HG02759 (cell line): ENCODE data around the gene PRXL2B.

Source experiments
- ATAC-seq: cut with Tn5 transposase; IDR thresholded peaks from one replicate; pipeline ENCODE4 v1.9.1; 2021; ENCODE audit warnings: mild to moderate bottlenecking, moderate library complexity; ENCODE audit not compliant: unreplicated experiment

Gene PRXL2B

DNA sequence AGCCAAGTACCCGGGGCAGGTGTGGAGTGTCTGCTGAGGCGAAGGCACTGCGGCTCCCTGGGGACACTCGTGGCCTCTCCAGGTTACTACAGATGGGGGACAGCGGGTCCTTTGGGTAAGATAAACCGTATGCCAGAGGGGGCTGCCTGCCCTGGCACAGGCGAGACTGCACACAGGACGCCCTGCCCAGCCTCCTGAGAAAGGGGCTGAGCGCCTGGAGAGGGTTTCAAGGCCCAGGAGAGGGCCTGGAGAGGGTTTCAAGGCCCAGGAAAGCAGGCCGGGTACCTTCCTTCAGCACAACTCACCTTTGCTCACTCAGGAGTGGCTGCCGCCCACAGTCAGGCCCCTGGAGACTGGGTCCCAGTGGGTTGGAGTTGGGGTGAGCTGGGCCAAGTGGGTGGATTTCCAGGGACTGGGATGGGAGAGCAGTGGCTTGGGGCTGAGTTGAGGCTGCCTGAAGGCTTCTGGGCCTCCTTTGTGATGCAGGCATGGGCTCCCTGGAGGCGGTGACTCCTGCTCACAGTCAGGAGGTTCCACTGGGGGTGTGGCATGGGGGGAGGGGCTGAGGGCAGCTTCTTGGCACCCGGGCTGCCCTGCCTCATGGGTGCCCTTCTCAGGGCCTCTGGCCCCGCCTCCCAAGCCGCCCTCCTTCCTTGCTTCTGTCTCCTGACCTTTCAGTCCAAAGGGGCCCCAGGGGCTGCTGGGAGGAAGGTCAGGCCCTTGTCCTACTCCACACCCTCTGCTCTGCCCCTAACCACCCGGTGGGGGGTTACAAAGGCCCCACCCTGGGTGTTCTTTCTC, 46.2 kb downstream of the PRXL2B start, which contains the start of gene MMEL1:
MMEL1 (minus strand) TSS at position 456 of the 801 bp plus-strand sequence. CDS start 3,532 bp downstream, outside the sequence.
- no peak for ATAC-seq

DNA sequence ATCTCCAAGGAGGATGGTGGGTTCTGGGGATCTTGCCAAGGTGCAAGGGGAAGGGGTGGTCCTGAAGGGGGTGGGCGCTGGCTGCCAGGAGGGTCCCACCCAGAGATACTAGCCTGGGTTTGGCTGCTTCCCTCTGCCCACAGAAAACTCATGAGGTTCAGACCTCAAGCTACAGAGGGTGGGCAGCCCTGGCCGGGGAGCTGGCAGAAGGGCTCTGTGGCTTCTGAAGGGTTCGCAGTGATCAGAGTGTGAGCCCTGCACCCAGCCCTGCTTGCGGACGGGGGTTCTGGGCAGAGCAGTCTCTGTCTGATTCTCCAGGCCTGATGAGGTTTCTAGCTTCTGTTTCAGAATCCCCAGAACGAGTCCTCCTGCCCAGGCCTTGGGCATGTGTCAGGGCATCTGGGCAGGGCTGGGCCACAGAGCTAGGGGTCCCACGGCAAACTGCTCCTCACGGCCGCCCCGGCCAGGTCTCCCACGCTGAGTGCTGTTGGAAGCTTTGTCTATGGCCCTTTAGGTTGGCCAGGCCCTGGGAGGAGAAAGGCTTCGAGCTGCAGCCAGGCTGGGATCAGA, 46.9 kb downstream of the PRXL2B start:
- no peak for ATAC-seq

DNA sequence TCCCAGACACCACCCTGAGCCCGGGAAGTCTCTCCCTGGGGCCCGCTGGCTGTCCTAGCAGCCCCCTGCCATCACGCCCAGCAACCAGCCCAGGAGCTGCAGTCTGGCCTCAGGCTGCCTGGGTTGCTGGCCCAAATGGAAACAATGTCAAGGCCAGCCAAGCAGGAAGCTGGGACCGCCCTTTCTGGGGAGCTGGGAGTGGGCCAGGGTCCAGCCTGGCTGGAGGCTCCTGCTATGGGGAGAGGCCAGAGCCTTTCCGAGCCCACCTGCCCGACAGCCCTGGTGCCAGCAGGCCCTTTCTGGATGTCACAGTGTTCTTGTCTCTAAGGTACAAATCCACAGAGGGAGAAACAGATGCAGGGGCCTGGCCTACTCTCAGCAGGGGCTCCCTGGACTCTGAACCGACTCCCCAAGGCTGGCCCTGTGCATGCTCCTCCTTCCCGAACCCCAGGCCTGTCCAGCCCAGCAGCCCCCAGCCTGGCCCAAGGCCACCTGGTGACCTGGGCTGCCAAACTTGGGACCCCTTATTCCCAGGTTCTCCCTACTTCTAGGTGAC, 47.4 kb downstream of the PRXL2B start:
- no peak for ATAC-seq

DNA sequence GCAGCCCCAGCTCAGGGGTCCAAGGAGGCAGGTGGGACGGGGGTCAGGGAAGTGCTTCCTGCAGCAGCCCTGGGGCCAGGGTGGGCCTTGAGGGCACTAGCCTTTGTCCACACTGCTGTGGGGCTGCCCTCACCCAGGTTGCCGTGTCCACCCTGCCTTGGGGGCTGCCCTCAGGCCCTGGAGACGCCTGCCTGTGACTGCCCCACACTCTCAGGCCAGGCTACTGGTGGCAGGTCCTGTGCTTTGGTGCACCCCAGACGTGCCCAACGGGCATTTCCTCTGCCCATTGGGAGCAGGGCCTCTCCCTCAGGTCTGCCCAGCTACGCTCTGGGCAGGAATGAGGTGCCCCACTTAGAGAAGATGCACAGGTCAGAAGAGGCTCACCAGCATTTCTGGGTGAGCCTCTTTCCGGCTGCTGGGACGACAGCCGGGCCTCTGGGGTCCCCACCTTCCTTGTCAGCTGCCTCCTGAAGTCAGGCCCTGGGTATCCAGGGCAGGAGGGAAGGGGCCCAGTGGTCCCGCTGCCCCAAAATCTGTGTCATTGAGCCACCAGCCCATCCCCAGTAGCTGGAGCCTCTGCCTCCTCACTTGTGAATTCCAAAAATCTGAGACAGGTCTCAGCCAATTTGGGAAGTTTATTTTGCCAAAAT, 48.9 kb downstream of the PRXL2B start:
- ATAC-seq = no peak

DNA sequence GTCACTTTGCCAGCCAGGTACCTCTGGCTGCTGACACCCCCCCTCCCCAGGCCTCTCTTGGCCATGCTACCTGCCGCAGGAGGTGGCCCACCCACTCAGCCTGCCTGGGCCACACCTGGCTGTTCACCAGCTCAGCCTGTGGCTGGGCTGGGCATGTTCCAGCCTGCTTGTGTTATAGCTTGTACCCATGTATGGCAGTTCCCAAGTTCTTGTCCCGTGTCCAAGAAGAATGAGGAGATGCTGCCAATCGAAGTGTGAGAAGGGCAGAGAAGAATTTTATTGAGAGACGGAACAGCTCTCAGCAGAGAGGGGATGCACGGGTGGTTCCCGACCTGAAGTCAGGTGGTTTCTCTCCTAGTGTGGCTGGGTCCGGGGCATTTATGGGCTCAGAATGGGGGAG, 50.2 kb downstream of the PRXL2B start:
- ATAC-seq = no peak

DNA sequence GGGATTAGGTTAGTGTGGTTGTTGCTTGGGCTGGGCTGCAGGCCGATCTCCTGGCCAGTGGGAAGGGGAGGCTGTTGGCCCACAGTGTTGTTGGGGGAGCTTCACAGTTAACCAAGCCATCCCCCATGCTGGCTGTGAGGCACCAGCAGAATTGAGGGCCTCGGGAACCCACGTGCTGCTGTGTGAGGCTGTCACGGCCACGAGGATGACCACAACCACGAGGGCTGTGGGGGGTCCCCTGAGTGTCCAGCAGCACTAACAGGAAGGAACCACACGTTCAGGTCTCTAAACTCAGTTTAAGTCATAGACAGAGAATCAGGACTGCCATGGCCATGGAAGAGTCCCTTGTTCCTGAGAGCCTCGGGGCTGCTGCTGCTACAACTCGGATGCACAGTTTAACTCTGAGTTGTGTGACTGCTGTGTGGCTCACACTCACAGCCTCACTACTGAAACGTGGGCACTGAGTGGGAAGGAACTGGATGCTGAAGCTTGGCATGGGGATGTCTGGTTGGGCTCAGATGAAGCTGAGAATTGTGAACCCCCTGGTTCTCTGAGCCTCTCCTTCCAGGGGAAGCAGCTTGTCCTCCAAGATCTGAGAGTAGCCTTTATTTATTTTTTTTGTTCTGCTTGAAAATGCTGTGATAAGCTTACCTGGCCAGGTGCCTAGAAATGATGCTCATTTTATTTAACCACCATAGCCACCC, 51.0 kb downstream of the PRXL2B start:
- ATAC-seq = no peak

DNA sequence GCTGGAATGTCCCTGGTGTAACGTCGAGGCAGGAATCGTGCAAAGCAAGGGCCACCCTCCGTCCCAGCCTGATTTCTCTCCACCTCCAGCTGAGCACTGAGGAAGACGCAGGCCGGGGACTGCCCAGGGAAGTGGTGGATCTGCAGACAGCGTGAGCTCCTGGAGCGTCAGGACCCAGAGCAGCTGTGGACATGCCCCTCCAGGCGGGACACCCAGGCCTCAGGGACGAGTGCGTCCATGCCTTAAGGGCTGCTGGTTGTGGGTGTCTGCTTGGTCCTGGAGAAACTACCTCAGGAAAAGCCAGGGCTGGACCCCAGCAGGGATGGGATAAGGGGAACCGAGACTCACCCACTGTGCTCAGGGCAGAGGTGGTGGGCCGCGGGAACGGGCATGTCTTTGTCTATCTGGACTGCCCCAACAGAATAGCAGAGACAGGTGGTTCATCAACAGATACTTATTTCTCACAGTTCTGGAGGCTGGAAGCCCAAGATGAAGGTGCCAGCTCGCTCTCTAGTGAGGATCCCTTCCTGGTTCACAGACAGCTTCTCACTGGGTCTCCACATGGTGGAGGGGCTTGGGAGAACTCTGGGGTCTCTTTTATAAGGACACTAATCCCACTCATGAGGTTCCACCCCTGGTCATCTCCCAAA, 52.0 kb downstream of the PRXL2B start:
- no peak for ATAC-seq

DNA sequence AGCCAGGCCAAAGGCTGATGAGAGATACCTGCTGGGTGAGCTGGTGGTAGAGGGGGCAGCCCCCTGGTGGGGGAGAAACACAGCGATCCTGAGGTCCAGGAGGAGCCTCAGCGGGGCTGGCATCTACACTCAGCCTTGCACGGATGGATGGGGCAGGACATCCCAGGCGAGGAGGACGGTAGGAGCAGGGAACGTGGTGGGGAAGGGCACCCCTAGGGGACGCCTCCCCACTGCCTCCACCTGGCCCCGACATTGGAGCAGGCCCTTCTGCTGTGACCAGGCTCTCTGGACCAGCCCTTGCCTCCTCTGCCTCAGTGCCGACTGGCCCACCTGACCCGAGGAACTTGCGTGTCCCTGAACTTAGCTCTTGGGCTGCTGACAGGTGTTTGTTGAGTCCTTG, 52.6 kb downstream of the PRXL2B start:
- ATAC-seq = no peak

DNA sequence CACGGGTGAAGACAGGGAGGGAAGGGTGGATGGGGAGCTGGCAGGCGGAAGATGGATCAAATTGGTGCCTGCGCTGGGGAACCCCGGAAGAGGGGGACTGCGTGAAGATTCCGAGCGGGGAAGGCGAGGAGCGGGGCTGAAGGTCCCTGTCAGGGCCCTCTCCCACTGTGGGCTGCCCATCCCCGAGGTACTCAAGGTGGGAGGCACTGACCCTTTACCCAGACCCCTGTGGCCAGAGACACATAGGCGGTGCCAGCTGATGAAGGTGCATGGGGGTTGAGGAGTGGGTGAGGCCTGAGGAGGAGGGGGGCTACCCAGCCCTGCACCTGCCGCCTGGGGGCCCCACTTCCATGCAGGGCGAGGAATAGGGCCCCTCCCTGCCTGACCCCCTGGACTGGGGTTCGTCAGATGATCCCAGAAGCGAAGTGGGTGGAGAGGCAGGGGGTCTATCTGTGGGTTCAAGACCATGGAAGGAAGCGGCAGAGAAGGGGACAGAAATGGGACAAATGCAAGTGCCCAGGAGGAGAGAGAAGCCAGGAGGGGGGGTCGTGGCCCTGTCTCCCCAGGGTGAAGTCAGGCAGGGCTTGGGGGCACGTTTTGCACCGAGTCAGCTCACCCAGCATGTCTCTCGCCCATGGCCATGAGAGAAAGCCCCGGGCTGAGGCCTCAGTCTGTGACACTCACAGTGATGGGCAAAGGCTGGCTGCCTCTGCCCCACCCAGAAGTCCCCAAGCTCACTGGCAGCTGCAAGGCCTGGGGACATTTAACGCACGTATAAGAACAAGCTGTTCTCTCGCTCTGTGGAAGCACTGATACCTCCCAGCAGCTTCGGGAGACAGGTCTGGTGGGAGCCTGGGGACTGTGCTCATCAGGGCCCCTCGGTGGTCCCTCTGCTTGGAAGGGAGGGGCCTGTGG, 53.3 kb downstream of the PRXL2B start:
- no peak for ATAC-seq

DNA sequence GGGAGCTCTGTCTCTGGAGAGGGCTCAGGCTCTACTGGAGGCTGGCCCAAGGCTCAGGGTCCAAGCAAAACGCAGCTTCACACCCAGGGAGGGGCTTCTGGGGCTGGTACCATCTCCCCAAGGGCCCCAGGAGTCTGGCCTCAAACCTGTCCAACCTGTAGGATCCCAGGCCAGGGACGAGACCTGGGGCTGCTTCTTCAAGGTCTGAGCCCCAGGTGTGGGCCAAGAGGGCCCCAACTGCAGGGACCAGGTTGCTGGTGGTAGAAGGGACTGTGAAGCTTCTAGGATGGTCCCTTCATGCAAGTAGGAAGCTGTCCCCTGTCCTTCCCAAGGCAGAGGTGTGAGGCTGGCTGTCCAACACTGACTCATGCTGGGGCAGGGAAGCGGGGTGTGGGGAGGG, 54.0 kb downstream of the PRXL2B start:
- ATAC-seq = no peak
